ENCODE measurements around the gene RBL2.
"Not testable (repeated sequence)": the region's sequence is repeated elsewhere in the genome, so short reads cannot be mapped to it uniquely, and the experiment has no call there.

The RBL2 gene

GRCh38 chr16:53506254-53506653, 72.0 kb downstream of the RBL2 start:
- DNase-seq: no peak

- no peak for DNase-seq
These were observed 73.4 kb downstream of the RBL2 start for GRCh38 chr16:53507464-53508179.

GRCh38 chr16:53509906-53510703, 75.8 kb downstream of the RBL2 start:
- DNase-seq: peak; percentile 49

GRCh38 chr16:53510704-53511070, 76.4 kb downstream of the RBL2 start:
- DNase-seq: no peak

- no peak for DNase-seq
These were observed 76.8 kb downstream of the RBL2 start for GRCh38 chr16:53511084-53511402.

- DNase-seq: no peak
These were observed 77.4 kb downstream of the RBL2 start for GRCh38 chr16:53511403-53512280.

GRCh38 chr16:53512795-53513194, 78.5 kb downstream of the RBL2 start:
- DNase-seq: not testable (repeated sequence)

- DNase-seq: no peak
These were observed 81.0 kb downstream of the RBL2 start for GRCh38 chr16:53515259-53515658.

GRCh38 chr16:53515811-53516210, 81.5 kb downstream of the RBL2 start:
- no peak for DNase-seq

GRCh38 chr16:53517851-53518250, 83.6 kb downstream of the RBL2 start:
- no peak for DNase-seq

- no peak for DNase-seq
These were observed 84.5 kb downstream of the RBL2 start for GRCh38 chr16:53518550-53519416.

- no peak for DNase-seq
These were observed 85.3 kb downstream of the RBL2 start for GRCh38 chr16:53519417-53520091.

- no peak for DNase-seq
These were observed 89.0 kb downstream of the RBL2 start for GRCh38 chr16:53523126-53523804.

GRCh38 chr16:53523971-53524548, 89.8 kb downstream of the RBL2 start:
- no peak for DNase-seq

GRCh38 chr16:53528797-53529196, 94.5 kb downstream of the RBL2 start:
- DNase-seq: no peak

- peak; percentile 77 for DNase-seq
These were observed 95.2 kb downstream of the RBL2 start for GRCh38 chr16:53529513-53529912.

GRCh38 chr16:53530046-53530445, 95.8 kb downstream of the RBL2 start:
- peak; percentile 85 for DNase-seq

- no peak for DNase-seq
These were observed 96.5 kb downstream of the RBL2 start for GRCh38 chr16:53530741-53531140.

GRCh38 chr16:53534206-53534605, 99.9 kb downstream of the RBL2 start:
- DNase-seq: no peak

GRCh38 chr16:53537626-53538025, 103.4 kb downstream of the RBL2 start:
- DNase-seq: no peak

- DNase-seq: not testable (repeated sequence)
These were observed 105.1 kb downstream of the RBL2 start for GRCh38 chr16:53539346-53539745.
